GM10266 (cell line): Measurements from ENCODE around the gene PDE4D.
A peak's percentile ranks its signal among the peaks of the same experiment; 100 is the strongest.

Experiments
- DNase-seq: peaks from one replicate; pipeline ENCODE4 v3.0.0; 2012; ENCODE audit errors: extremely low spot score
- TF ChIP-seq, protein P1 (sequence below): IDR thresholded peaks from 2 replicates; pipeline ENCODE4 v1.5.1; 2012; ENCODE audit warnings: mild to moderate bottlenecking, low read depth; ENCODE audit not compliant: control insufficient read depth, insufficient read depth; ENCODE audit errors: missing control alignments

PDE4D gene

DNA sequence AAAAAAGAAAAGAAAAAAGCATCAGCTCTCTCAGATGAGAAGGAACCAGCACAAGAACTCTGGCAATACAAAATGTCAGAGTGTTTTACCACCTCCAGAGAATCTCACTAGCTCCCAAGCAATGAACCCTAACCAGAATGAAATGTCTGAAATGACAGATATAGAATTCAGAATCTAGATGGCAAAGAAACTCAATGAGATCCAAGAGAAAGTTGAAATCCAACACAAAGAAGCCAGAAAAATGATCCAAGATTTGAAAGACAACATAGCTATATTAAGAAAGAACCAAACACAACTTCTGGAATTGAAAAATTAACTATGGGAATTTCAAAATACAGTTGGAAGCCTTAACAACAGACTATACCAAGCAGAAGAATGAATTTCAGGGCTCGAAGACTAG, 396.3 kb downstream of the PDE4D start:
- no peak for DNase-seq
- TF ChIP-seq, protein P1, sequence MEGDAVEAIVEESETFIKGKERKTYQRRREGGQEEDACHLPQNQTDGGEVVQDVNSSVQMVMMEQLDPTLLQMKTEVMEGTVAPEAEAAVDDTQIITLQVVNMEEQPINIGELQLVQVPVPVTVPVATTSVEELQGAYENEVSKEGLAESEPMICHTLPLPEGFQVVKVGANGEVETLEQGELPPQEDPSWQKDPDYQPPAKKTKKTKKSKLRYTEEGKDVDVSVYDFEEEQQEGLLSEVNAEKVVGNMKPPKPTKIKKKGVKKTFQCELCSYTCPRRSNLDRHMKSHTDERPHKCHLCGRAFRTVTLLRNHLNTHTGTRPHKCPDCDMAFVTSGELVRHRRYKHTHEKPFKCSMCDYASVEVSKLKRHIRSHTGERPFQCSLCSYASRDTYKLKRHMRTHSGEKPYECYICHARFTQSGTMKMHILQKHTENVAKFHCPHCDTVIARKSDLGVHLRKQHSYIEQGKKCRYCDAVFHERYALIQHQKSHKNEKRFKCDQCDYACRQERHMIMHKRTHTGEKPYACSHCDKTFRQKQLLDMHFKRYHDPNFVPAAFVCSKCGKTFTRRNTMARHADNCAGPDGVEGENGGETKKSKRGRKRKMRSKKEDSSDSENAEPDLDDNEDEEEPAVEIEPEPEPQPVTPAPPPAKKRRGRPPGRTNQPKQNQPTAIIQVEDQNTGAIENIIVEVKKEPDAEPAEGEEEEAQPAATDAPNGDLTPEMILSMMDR: no peak

DNA sequence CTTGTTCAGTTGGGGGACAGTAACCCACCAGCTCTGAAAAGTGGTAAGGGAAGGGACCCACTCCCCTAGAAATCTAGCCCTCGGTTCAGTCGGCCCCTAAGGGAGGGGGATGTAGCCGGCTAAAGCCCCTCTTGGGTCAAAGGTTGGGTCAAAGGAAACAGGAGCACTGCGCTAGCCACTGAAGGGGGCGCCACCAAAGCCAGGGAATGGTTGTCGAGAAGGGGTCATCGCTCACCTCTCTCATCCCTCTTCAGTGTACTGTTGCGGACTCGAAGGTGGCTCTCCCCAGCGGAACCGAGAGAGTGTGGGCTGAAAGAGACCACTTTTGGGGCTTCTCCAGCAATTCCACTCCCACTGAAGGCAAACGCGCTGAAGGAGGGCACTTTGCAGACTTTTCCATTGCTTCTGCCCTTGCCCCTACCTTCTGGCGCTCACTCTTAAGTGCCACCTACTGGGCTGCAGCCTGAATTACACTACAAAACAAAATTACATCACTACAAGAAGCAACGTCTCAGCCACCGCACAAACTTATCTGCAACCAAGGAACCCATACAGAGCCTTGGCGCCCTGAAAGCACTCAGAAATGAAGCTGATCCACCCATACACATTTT, 396.9 kb downstream of the PDE4D start:
- DNase-seq: peak; percentile 8
- TF ChIP-seq, protein P1: peak; percentile 41

DNA sequence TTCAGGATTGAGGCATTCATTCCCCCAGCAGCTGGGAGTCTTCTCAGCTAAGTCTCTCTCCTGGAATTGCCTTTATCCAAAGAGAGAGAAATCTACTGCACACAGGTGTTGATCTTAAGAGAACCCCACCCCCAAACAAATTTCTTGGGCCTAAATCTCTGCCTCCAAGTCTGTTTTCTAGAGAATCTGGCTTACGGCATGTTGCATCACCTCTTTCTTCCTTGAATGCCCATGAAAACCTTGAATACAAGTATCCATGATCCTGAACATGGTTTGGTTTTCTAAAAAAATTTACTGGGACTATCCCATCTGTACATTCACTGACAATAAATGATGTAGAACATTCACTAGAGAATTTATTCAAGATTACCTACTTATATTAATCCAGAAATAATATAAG, 401.6 kb downstream of the PDE4D start:
- TF ChIP-seq, protein P1: no peak
- no peak for DNase-seq

DNA sequence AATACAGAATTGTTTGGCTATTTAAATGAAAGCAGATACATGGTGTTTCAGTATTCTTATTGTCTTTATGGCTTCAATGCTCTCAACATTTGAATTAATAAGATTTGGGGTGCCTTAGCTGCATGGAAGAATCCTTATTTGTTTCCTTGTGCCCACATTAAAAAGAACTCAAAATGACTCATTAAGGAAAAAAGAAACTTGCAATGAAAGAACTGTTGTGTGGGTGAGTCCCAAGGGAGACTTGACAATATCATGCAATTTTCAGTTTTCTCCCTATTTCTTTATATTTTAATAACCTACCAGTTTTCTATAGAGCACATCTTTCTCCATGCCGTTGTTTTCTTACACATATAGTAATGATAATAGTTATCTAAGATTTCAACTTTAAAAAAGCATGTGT, 404.0 kb downstream of the PDE4D start:
- no peak for DNase-seq
- TF ChIP-seq, protein P1: no peak

DNA sequence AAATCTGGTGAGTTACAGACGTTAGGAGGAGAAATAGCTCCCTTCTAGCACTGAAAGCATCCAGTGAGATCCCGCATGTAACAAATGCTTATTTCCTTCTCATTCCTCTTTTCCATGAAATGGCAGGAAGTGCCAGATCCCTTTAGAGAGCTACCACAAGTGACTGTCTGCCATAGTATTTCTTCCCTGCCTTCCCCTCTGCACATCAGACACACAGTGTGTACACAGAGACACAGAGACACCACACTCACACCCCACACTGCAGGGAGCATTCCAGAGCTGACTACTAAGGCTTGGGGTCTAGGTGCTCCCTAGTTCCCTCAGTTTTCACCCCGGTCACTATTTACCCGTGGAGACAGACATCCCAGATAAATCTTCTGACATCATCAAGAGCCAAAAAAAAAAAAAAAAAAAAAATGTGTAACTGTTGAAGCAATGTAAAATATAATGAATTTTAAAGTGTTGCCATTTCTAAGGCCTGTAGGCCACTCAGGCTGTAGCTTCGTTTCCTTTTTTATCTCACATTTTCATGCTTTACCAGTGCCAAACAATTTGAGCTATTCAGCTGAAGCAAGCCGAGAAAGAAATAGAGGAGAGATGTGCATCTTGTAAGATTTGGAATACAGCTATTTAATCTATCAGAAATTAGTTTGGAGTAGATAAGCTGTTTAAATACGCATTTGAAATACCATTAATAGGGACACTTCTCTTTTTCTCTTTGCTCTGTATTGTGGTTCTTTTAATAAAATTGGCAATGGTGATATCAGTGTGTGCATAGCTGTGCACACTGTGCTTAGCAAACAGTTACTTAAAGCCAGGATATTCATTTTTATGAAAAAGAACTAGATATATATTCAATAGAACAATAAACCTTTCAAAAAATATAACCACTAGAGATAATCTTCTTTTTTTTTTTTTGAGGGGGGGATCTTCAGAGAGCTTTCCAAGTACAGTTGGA, 405.5 kb downstream of the PDE4D start:
- TF ChIP-seq, protein P1: no peak
- DNase-seq: no peak

DNA sequence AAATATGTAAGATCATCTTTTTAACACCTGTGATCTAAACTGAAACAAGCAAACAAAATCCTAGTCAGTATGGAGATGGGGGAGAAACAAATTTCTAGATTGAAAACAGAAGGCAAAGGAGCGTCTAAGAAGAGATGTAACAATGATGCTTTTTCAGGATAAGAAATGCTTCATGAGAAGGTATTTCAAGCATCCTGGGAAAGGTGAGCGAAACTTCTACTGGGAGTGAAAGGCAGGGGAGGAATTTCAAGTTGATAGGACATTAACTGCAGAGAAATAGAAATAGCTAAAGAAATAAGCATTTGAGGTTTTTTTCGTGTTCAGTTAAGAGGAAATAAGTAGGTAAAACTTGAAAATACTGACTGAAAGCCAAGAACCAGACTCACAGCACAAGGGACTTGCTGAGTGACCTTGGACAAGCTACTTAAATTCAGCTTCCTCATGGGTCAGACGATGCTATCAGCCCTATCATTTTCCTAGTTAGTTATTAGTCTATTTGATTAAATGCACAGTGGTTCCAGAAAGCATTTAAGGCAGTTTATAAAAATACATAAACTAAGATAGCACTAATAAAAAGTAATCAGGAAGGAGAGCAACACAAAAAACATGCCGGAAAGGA, 406.3 kb downstream of the PDE4D start:
- no peak for DNase-seq
- TF ChIP-seq, protein P1: no peak
